ENCODE measurements around the gene ARSG. TPM values are rescaled to one million over a fixed set of nuclear protein-coding genes. Genes with fewer than 3 reads are reported as not detected.
"Not testable (repeated sequence)": the region's sequence is repeated elsewhere in the genome, so short reads cannot be mapped to it uniquely, and the experiment has no call there.

ARSG gene
- total RNA-seq, 3 donors from 2014 or later, result 9.3 to 14.8 (median 9.5) TPM

GRCh38 chr17:68344701-68345136 lies 53.4 kb downstream of the ARSG start:
- no peak for TF ChIP-seq CTCF (IDR thresholded peaks at IDR 0.05)
- TF ChIP-seq POLR2AphosphoS5 (IDR thresholded peaks at IDR 0.05), result no peak
- no peak for TF ChIP-seq POLR2A (IDR thresholded peaks at IDR 0.05)
- no peak for DNase-seq (ENCODE audit: low spot score in 2 of 2)
- Histone ChIP-seq H3K36me3 (no peaks in the 10 kb centered on the region), H3K4me3 (no peak overlapping the region), H3K27me3 (no peaks in the 10 kb centered on the region), H3K4me1 (no peaks in the 10 kb centered on the region), H3K27ac (peak overlapping the region in 1 of 2 donors; percentile 0), H3K9me3 (no peaks in the 10 kb centered on the region)
- intact Hi-C loops (cut with DNase I; ENCODE audit: low total_unique reads), result no loop called here

GRCh38 chr17:68346448-68346847 lies 55.2 kb downstream of the ARSG start:
- Histone ChIP-seq H3K4me1 (no peaks in the 10 kb centered on the region), H3K4me3 (no peak overlapping the region), H3K36me3 (no peaks in the 10 kb centered on the region), H3K27me3 (no peaks in the 10 kb centered on the region), H3K27ac (no peak overlapping the region), H3K9me3 (no peaks in the 10 kb centered on the region)
- DNase-seq (ENCODE audit: low spot score in 2 of 2), result no peak
- intact Hi-C loops (cut with DNase I; ENCODE audit: low total_unique reads), result no loop called here
- no peak for TF ChIP-seq POLR2A (IDR thresholded peaks at IDR 0.05)

- Histone ChIP-seq H3K36me3 (no peaks in the 10 kb centered on the region), H3K27me3 (no peaks in the 10 kb centered on the region), H3K4me1 (no peaks in the 10 kb centered on the region), H3K9me3 (no peaks in the 10 kb centered on the region), H3K27ac (no peak overlapping the region), H3K4me3 (no peak overlapping the region)
- intact Hi-C loops (cut with DNase I; ENCODE audit: low total_unique reads), result no loop called here
- TF ChIP-seq POLR2AphosphoS5 (IDR thresholded peaks at IDR 0.05) (no peak), CTCF (IDR thresholded peaks at IDR 0.05) (no peak), POLR2A (IDR thresholded peaks at IDR 0.05) (no peak)
- no peak for DNase-seq (ENCODE audit: low spot score in 2 of 2)
Observed at GRCh38 chr17:68347380-68347779, 56.1 kb downstream of the ARSG start.

GRCh38 chr17:68349157-68349556 lies 57.9 kb downstream of the ARSG start:
- intact Hi-C loops (cut with DNase I; ENCODE audit: low total_unique reads), result no loop called here
- no peaks in the 10 kb centered on the region for H3K36me3 ChIP-seq
- H3K4me3 ChIP-seq, result no peak overlapping the region
- TF ChIP-seq POLR2A (IDR thresholded peaks at IDR 0.05), result no peak
- no peak for TF ChIP-seq POLR2AphosphoS5 (IDR thresholded peaks at IDR 0.05)
- TF ChIP-seq CTCF (IDR thresholded peaks at IDR 0.05), result no peak
- H3K27me3 ChIP-seq, result no peaks in the 10 kb centered on the region
- no peak overlapping the region for H3K27ac ChIP-seq
- DNase-seq (ENCODE audit: low spot score in 2 of 2), result no peak
- no peaks in the 10 kb centered on the region for H3K4me1 ChIP-seq
- H3K9me3 ChIP-seq, result no peaks in the 10 kb centered on the region

GRCh38 chr17:68351395-68351794 lies 60.1 kb downstream of the ARSG start:
- no peak overlapping the region for H3K4me3 ChIP-seq
- H3K27me3 ChIP-seq, result no peaks in the 10 kb centered on the region
- H3K27ac ChIP-seq, result no peak overlapping the region
- no peaks in the 10 kb centered on the region for H3K4me1 ChIP-seq
- no peaks in the 10 kb centered on the region for H3K36me3 ChIP-seq
- TF ChIP-seq POLR2A (IDR thresholded peaks at IDR 0.05) (no peak), POLR2AphosphoS5 (IDR thresholded peaks at IDR 0.05) (no peak), CTCF (IDR thresholded peaks at IDR 0.05) (no peak)
- intact Hi-C loops (cut with DNase I; ENCODE audit: low total_unique reads), result no loop called here
- H3K9me3 ChIP-seq, result no peaks in the 10 kb centered on the region
- DNase-seq (ENCODE audit: low spot score in 2 of 2), result no peak

- Histone ChIP-seq H3K9me3 (no peaks in the 10 kb centered on the region), H3K36me3 (no peaks in the 10 kb centered on the region), H3K27ac (no peak overlapping the region), H3K27me3 (no peaks in the 10 kb centered on the region), H3K4me1 (no peaks in the 10 kb centered on the region), H3K4me3 (no peak overlapping the region)
- intact Hi-C loops (cut with DNase I; ENCODE audit: low total_unique reads), result no loop called here
- TF ChIP-seq POLR2A (IDR thresholded peaks at IDR 0.05) (no peak), CTCF (IDR thresholded peaks at IDR 0.05) (no peak), POLR2AphosphoS5 (IDR thresholded peaks at IDR 0.05) (no peak)
- no peak for DNase-seq (ENCODE audit: low spot score in 2 of 2)
Observed at GRCh38 chr17:68352041-68352440, 60.7 kb downstream of the ARSG start.

GRCh38 chr17:68352671-68353070 lies 61.4 kb downstream of the ARSG start:
- H3K4me1 ChIP-seq; DNase-seq (ENCODE audit: low spot score in 2 of 2); H3K4me3 ChIP-seq; H3K36me3 ChIP-seq; H3K27me3 ChIP-seq; H3K9me3 ChIP-seq; H3K27ac ChIP-seq: not testable (repeated sequence)
- intact Hi-C loops (cut with DNase I; ENCODE audit: low total_unique reads), result loop anchor here (1.0 kb wide), 1 partner anchor 20 kb away; no protein-coding TSS in a partner anchor
